Measurements from ENCODE around the gene WNK2.

WNK2 gene

DNA sequence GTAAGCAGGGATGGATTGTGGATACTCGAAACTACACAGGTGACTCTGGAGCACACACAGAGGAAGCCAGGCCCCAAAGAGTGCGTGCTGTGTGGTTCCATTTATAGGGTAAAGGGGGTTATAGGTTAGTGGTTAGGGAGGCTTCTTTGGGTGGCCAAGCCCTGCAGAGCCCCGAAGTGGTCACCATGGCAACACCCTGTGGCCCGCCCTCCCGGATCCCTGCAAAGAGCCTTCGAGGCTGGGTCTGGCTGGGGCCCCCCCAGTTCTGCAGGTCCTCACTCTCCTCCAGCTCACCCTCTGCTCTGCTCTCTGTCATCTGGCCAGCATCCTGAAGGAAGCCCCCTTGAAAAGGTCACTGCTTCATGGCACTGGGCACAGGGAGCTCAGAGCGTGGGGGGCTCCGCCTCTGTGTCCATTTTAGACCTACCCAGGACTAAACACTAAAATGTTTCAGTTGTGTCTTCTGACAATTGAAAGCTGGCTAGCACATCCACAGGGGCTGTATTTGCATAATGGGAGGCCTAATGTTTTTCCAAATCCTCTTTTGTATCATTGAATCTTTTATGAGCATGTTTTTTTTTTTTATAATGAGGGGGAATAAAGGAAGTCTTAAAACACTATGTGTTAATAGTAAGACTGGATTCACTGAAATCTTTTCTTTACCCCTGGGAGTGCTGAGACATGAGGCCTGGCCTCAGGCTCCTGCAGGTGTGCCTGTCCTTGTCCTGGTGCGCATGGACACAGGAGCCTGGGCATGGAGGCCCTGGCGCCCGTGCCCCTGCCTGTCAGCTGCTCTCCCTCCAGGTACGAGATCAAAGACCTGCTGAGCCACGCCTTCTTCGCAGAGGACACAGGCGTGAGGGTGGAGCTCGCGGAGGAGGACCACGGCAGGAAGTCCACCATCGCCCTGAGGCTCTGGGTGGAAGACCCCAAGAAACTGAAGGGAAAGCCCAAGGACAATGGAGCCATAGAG is 55.3 kb downstream of the WNK2 start:
- H3K4me3 ChIP-seq (ENCODE audit: low read length) = no peak overlapping the region
- no peak for DNase-seq (ENCODE audit: low read depth)
- TF ChIP-seq, protein P1, sequence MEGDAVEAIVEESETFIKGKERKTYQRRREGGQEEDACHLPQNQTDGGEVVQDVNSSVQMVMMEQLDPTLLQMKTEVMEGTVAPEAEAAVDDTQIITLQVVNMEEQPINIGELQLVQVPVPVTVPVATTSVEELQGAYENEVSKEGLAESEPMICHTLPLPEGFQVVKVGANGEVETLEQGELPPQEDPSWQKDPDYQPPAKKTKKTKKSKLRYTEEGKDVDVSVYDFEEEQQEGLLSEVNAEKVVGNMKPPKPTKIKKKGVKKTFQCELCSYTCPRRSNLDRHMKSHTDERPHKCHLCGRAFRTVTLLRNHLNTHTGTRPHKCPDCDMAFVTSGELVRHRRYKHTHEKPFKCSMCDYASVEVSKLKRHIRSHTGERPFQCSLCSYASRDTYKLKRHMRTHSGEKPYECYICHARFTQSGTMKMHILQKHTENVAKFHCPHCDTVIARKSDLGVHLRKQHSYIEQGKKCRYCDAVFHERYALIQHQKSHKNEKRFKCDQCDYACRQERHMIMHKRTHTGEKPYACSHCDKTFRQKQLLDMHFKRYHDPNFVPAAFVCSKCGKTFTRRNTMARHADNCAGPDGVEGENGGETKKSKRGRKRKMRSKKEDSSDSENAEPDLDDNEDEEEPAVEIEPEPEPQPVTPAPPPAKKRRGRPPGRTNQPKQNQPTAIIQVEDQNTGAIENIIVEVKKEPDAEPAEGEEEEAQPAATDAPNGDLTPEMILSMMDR (conservative IDR thresholded peaks at IDR 0.05; ENCODE audit: low read depth, low read length) = no peak

GRCh38 chr9:93240891-93241334 is 57.0 kb downstream of the WNK2 start:
- H3K4me3 ChIP-seq (ENCODE audit: low read length) = no peak overlapping the region
- TF ChIP-seq, protein P1 (conservative IDR thresholded peaks at IDR 0.05; ENCODE audit: low read depth, low read length) = no peak
- no peak for DNase-seq (ENCODE audit: low read depth)

- TF ChIP-seq, protein P1 (conservative IDR thresholded peaks at IDR 0.05; ENCODE audit: low read depth, low read length) = no peak
- H3K4me3 ChIP-seq (ENCODE audit: low read length) = no peak overlapping the region
- no peak for DNase-seq (ENCODE audit: low read depth)
These were observed 59.2 kb downstream of the WNK2 start for GRCh38 chr9:93243112-93243511.

GRCh38 chr9:93244101-93244500 is 60.2 kb downstream of the WNK2 start:
- H3K4me3 ChIP-seq (ENCODE audit: low read length) = no peak overlapping the region
- TF ChIP-seq, protein P1 (conservative IDR thresholded peaks at IDR 0.05; ENCODE audit: low read depth, low read length) = no peak
- no peak for DNase-seq (ENCODE audit: low read depth)

DNA sequence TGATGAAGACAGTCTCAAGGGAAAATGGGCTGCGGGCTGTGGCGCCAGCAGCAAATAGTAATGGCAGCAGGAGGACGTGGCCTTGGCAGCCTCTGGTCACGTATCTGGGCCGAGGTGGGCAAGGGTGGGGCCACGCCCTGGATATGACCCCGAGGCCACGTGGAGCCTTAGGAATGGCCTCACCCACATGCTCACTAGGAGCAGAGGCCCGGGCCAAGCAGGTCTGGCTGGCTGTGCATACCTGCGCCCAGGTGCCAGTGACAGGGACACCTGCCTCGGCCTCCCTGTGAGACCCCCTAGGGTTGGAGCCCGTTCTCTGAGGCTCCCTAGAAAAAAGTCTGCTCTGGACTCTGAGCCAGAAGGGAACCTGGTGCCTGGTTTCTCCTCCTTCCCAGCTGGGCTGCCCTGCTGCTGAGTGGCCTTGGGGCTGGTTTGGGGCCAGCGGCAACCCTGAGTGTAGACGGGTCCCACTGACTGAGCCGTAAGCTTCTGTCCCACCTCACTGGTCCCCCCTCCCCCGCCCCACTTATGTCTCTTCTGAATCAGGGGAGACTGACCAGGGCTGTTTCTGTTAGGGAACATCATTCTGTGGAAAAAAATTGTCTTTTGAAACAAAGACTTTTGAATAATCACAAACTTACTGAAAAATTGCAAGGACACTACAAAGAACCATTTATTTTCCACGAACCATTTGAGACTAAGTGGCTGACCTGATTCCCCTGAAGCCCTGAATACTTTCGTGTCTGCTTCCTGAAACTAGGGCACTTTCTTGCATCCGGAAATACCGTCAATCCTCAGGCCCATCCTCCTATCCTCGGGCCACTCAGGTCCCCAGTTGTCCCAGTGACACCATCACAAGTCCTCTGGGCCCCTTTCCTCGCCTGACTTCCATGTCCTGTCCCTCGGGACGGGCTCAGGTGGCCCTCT is 60.8 kb downstream of the WNK2 start:
- H3K4me3 ChIP-seq (ENCODE audit: low read length) = no peak overlapping the region
- TF ChIP-seq, protein P1 (conservative IDR thresholded peaks at IDR 0.05; ENCODE audit: low read depth, low read length) = no peak
- DNase-seq (ENCODE audit: low read depth) = no peak

DNA sequence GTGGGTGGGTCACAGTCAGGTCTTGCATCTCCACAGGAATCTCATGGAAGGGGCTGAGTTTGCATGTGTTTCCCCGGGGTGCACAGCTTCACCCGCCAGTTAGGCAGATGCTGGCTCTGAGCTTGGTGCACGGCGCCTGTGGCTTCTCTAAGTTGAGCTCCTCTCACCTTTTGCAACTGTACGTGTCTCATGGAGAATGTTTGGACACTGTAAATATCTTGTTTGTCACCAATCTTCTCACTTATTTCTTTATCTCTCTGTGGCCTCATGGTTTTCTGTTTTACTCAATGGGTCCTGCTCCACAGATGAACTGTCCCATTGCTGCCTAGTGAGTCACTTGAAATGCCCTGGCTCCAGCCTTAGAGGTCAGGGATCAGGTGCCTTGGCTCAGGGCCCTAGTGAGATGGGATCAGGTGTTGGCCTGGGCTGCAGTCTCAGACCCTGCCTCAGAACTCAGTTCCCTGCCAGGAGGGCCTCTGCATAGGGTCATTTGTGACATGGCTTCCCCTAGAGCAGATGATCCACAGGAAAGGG is 61.6 kb downstream of the WNK2 start:
- TF ChIP-seq, protein P1 (conservative IDR thresholded peaks at IDR 0.05; ENCODE audit: low read depth, low read length) = no peak
- peak; percentile 7 for DNase-seq (ENCODE audit: low read depth)
- H3K4me3 ChIP-seq (ENCODE audit: low read length) = no peak overlapping the region

Data from retinal pigment epithelial cell (primary cell).